ENCODE data around the gene FAM3B.

DNA sequence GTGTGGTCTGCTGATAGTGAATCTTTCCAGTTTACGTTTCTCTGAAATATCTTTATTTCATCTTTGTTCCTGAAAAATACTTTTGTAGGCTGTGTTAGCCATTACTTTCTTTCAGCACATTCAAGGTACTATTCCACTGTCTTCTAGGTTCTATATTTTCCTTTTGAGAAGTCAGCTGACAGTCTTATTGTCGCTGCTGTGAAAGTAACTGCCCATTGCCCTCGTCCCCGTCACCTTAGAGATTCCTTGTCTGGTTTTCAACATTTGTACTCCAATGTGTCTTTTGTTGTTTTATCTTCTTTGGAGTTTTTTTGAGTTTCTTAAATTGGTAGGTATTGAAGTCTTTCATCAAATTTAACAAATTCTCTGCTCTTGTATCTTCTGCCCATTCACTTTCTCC lies 25.4 kb downstream of the FAM3B start:
- TF ChIP-seq ILK (tag; IDR thresholded peaks at IDR 0.05; ENCODE audit: borderline replicate concordance, low read depth) (no peak), ATF1 (CRISPR knock-in tag; IDR thresholded peaks at IDR 0.05) (no peak), ATF1 (tag; IDR thresholded peaks at IDR 0.05) (no peak)
- TF ChIP-seq, protein P1, sequence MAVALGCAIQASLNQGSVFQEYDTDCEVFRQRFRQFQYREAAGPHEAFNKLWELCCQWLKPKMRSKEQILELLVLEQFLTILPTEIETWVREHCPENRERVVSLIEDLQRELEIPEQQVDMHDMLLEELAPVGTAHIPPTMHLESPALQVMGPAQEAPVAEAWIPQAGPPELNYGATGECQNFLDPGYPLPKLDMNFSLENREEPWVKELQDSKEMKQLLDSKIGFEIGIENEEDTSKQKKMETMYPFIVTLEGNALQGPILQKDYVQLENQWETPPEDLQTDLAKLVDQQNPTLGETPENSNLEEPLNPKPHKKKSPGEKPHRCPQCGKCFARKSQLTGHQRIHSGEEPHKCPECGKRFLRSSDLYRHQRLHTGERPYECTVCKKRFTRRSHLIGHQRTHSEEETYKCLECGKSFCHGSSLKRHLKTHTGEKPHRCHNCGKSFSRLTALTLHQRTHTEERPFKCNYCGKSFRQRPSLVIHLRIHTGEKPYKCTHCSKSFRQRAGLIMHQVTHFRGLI (CRISPR knock-in tag; IDR thresholded peaks at IDR 0.05): no peak
